Ovary (tissue), 9 donors: ENCODE measurements around the gene RGS9. TPM values are rescaled to one million over a fixed set of nuclear protein-coding genes. Genes with fewer than 3 reads are reported as not detected.

Experiments used
- DNase-seq, 5 donors: peaks; one replicate each; pipeline ENCODE4 v3.0.0-alpha.2; 2019 to 2020
- H3K27ac ChIP-seq, 2 donors: fragments of 200-600 bp; one replicate each; pipeline versions ENCODE4 v1.5.1 to v1.8.0; 2019 to 2022
- H3K27me3 ChIP-seq: fragments of 200-600 bp; one replicate; pipeline ENCODE4 v1.8.0; 2022
- H3K36me3 ChIP-seq: fragments of 200-600 bp; sonication (generic); one replicate; pipeline ENCODE4 v1.5.1; 2019
- H3K4me1 ChIP-seq: one replicate; pipeline ENCODE4 v1.8.1; 2013; ENCODE audit warnings: mild to moderate bottlenecking, moderate library complexity; ENCODE audit not compliant: insufficient read depth
- H3K4me3 ChIP-seq: fragments of 200-600 bp; sonication (generic); one replicate; pipeline ENCODE4 v1.5.1; 2017
- H3K9me3 ChIP-seq, 2 donors: fragments of 200-600 bp in 1 of 2; sonication (generic) in 1 of 2; one replicate each; pipeline versions ENCODE4 v1.5.1 to v1.8.1; 2013 to 2019; ENCODE audit warnings: mild to moderate bottlenecking in 1 of 2, moderate library complexity in 1 of 2
- EP300 ChIP-seq: sonication (generic); formaldehyde crosslinking; IDR thresholded peaks from one replicate; pipeline ENCODE4 v1.6.1; 2017; ENCODE audit warnings: antibody characterized with exemption
- POLR2A ChIP-seq: fragments of 450-650 bp; IDR thresholded peaks from one replicate; pipeline ENCODE4 v1.6.1; 2017; ENCODE audit warnings: antibody characterized with exemption, mild to moderate bottlenecking, moderate library complexity
- WGBS, 3 donors: extraction: QIAGEN DNeasy Blood & Tissue Kit in 1 of 3; methylation state at CpG; one replicate each; pipeline versions ENCODE4 v1.1.5 to v1.1.7; 2013 to 2017; 5-methylcytosine and 5-hydroxymethylcytosine counted together
- intact Hi-C, 4 donors: fragments of 100-400 bp; cut with DNase I; formaldehyde crosslinking; loops; one replicate each; pipeline versions ENCODE4 v1.11.0 to v1.15.1; 2022 to 2023
- polyA plus RNA-seq, 2 donors: library from polyadenylated mRNA; stranded (reverse); fragments of 200-250 nt in 1 of 2; fragments of 350-450 nt in 1 of 2; fragmentation: Illumina TruSeq in 1 of 2; extraction: RNeasy Lipid Tissue Mini Kit (QIAGEN cat#74804) in 1 of 2; gene quantifications; one replicate each; pipeline ENCODE4 v1.2.3, GENCODE V29; 2013 to 2014
- total RNA-seq, 7 donors: library from RNA; depleted of rRNA in 2 of 7; stranded (reverse); fragments of >200 nt in 2 of 7; fragmentation: NEBNext Ultra II Directional in 3 of 7; extraction: Animal tissue kit (Norgen Biotek cat#: 25700) in 3 of 7; gene quantifications; one replicate each; pipeline versions ENCODE4 v1.1.0 to v1.2.4, GENCODE V29; 2016 to 2023
- TF ChIP-seq, protein P1 (sequence below), 3 donors: fragments of 450-650 bp in 2 of 3; fragments of 200-600 bp in 1 of 3; IDR thresholded peaks; one replicate each; pipeline versions ENCODE4 v1.5.1 to v1.8.0; 2016 to 2022; ENCODE audit warnings: antibody characterized with exemption in 3 of 3, mild to moderate bottlenecking in 1 of 3
- donor health status: DM: no; HTN: no; CAD: no; lungs with moderate emphysema.
- donor health status: DM: no; HTN: no; CAD: no.
- donor health status: Bipolar disorder and iron deficiency.
- donor health status: DM: yes; HTN: yes; CAD: no.
- donor health status: DM: no; HTN: no; CAD: no.
- donor health status: DM: yes; HTN: yes; CAD: no.

The RGS9 gene
- total and polyA plus RNA-seq, 9 donors, result 5.3 to 15.7 (median 9.1) TPM

DNA sequence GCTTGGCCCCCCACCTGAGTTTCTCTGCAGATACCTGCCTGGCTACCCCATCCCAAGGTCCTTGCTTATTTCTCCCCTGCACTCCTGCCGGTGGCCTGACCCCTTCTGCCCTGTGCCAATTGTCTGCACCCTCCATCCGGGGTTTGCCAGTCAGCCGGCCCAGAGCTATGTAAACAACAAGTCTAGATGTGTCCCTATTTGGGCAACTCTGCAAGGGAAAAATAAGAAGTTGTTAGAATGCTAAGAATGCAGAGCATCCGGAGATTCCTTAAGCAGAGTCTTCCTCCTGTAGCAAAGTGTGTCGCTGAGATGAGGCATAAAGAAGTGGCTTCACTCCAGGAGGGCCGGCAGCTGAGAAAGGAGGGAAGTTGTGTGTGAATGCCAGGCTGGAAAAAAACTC lies 46.6 kb downstream of the RGS9 start:
- TF ChIP-seq, protein P1, sequence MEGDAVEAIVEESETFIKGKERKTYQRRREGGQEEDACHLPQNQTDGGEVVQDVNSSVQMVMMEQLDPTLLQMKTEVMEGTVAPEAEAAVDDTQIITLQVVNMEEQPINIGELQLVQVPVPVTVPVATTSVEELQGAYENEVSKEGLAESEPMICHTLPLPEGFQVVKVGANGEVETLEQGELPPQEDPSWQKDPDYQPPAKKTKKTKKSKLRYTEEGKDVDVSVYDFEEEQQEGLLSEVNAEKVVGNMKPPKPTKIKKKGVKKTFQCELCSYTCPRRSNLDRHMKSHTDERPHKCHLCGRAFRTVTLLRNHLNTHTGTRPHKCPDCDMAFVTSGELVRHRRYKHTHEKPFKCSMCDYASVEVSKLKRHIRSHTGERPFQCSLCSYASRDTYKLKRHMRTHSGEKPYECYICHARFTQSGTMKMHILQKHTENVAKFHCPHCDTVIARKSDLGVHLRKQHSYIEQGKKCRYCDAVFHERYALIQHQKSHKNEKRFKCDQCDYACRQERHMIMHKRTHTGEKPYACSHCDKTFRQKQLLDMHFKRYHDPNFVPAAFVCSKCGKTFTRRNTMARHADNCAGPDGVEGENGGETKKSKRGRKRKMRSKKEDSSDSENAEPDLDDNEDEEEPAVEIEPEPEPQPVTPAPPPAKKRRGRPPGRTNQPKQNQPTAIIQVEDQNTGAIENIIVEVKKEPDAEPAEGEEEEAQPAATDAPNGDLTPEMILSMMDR (IDR thresholded peaks at IDR 0.05), result no peak
- no peak for TF ChIP-seq EP300
- no peak for TF ChIP-seq POLR2A
- WGBS, 3 donors, result 3 to 12% (median 7%) methylated on average over 6 of the region's 6 CpGs
- DNase-seq, result no peak
- Histone ChIP-seq H3K36me3 (no peaks in the 10 kb centered on the region), H3K4me3 (no peak overlapping the region), H3K27me3 (no peaks in the 10 kb centered on the region), H3K9me3 (no peaks in the 10 kb centered on the region), H3K4me1 (peaks cover 6% of the 10 kb centered on the region), H3K27ac (no peak overlapping the region)
- intact Hi-C loops, result no loop called here

DNA sequence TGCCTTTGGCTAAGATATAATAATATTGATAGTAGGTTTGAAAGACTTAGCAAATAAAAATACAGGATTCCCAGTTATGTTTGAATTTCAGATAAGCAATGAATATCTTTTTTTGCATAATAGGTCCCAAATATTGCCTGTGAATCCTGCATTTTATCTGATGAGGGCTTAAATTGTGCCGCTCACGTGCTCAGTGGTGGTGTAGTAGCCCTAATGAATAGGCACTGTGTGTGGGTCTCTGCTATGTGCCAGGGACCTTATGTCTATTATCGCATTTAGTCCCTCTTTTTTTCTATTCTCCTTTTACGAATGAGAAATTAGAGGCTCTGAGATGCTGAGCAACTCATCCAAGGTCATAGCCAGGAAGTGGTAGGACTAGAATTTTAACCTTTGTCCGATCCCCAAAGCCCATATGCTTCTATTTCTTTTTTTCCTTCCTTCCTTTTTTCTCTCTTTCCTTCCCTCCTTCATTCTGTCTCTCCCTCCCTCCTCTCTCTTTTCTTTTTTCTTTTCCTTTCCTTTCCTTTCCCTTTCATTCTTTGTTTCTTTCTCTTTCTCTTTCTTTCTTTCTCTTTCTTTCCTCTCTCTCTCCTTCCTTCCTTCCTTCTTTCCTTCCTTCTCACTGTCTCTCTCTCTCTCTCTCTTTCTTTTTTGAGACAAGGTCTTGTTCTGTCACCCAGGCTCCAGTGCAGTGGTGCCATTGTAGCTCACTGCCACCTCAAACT lies 47.2 kb downstream of the RGS9 start:
- intact Hi-C loops, result no loop called here
- no peak overlapping the region for H3K27ac ChIP-seq
- 11 to 32% (median 12%) methylated on average over 5 of the region's 5 CpGs for WGBS, 3 donors
- H3K4me1 ChIP-seq, result peaks cover 6% of the 10 kb centered on the region
- TF ChIP-seq EP300, result no peak
- no peak for TF ChIP-seq POLR2A
- TF ChIP-seq, protein P1 (IDR thresholded peaks at IDR 0.05), result no peak
- no peak overlapping the region for H3K4me3 ChIP-seq
- no peaks in the 10 kb centered on the region for H3K36me3 ChIP-seq
- H3K27me3 ChIP-seq, result no peaks in the 10 kb centered on the region
- H3K9me3 ChIP-seq, result no peaks in the 10 kb centered on the region
- no peak for DNase-seq

DNA sequence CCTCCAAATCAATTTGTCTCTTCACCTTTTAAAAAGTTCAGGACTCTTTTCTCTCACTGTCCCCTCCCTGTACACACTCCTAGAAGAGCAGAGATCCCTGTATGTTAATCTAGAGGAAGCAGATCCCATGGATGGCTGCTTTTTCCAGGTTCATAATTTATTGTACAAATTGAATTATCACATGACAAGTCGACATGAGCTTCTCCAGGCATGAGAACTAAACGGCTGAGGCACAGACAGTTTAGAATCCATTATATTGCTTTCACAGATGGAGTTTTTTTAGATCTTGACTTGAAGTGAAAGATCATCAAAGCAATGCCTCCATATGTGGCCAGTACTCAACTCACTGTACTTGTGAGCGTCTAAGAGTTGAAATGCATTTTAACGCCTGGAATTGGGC lies 47.9 kb downstream of the RGS9 start:
- H3K36me3 ChIP-seq, result no peaks in the 10 kb centered on the region
- no peaks in the 10 kb centered on the region for H3K27me3 ChIP-seq
- TF ChIP-seq, protein P1 (IDR thresholded peaks at IDR 0.05), result no peak
- TF ChIP-seq EP300 (no peak), POLR2A (no peak)
- no peak overlapping the region for H3K27ac ChIP-seq
- peaks cover 4% of the 10 kb centered on the region for H3K4me1 ChIP-seq
- 66 to 71% (median 66%) methylated on average over 4 of the region's 4 CpGs for WGBS, 3 donors
- no peaks in the 10 kb centered on the region for H3K9me3 ChIP-seq
- intact Hi-C loops, result no loop called here
- no peak for DNase-seq
- no peak overlapping the region for H3K4me3 ChIP-seq

GRCh38 chr17:65185668-65186382 lies 48.7 kb downstream of the RGS9 start:
- Histone ChIP-seq H3K27me3 (no peaks in the 10 kb centered on the region), H3K27ac (no peak overlapping the region), H3K9me3 (no peaks in the 10 kb centered on the region), H3K4me1 (peaks cover 4% of the 10 kb centered on the region), H3K4me3 (no peak overlapping the region), H3K36me3 (no peaks in the 10 kb centered on the region)
- WGBS, 3 donors, result 87 to 96% (median 94%) methylated on average over 13 of the region's 13 CpGs
- TF ChIP-seq EP300 (no peak), POLR2A (no peak)
- TF ChIP-seq, protein P1 (IDR thresholded peaks at IDR 0.05), result no peak
- no peak for DNase-seq
- intact Hi-C loops, result no loop called here
